ENCODE measurements around the gene CC2D1A.

DNA sequence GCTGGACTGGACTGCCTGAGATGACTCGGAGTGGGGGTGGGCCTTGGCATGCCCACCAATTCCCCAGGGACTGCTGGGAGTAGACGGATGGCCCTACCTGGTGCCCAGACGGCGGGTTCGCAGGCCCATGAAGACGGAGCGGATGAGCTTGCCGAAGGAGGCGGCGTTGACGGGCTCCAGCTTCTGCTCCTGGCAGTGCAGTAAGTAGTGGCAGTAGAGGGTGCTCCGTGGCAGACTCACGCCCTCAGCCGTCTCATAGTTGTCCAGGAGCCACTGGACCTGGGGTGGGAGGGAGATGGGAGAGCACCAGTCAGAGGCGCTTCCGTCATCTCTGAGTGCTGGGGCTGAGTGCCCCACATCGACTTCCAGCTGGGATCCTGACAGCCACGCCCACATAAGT lies 63.9 kb downstream of the CC2D1A start:
- TF ChIP-seq ZFX (IDR thresholded peaks at IDR 0.05; ENCODE audit: borderline replicate concordance) (no peak), CTCF (IDR thresholded peaks at IDR 0.05) (no peak)
